Measurements from ENCODE around the gene SAMD4B.
A peak's percentile ranks its signal among the peaks of the same experiment; 100 is the strongest.
"Not testable (repeated sequence)": the region's sequence is repeated elsewhere in the genome, so short reads cannot be mapped to it uniquely, and the experiment has no call there.

Gene SAMD4B

GRCh38 chr19:39335168-39335548 lies 7.1 kb upstream of the SAMD4B start:
- H3K27ac ChIP-seq, result peak overlapping the region; percentile 13 to 85
- no peak for TF ChIP-seq CTCF (IDR thresholded peaks at IDR 0.05)
- DNase-seq (ENCODE audit: low spot score), result no peak
- peak overlapping the region; percentile 63 for H3K4me3 ChIP-seq

- Histone ChIP-seq H3K4me3 (no peak overlapping the region), H3K27ac (peak overlapping the region in 1 of 2 donors; percentile 85)
- no peak for TF ChIP-seq CTCF (IDR thresholded peaks at IDR 0.05)
- DNase-seq (ENCODE audit: low spot score), result no peak
Observed at GRCh38 chr19:39336483-39336882, 5.7 kb upstream of the SAMD4B start.

GRCh38 chr19:39339674-39340073 lies 2.5 kb upstream of the SAMD4B start:
- no peak for TF ChIP-seq CTCF (IDR thresholded peaks at IDR 0.05)
- no peak overlapping the region for H3K4me3 ChIP-seq
- no peak overlapping the region for H3K27ac ChIP-seq
- no peak for DNase-seq (ENCODE audit: low spot score)

GRCh38 chr19:39340156-39340555 lies 2.1 kb upstream of the SAMD4B start:
- H3K4me3 ChIP-seq; H3K27ac ChIP-seq; DNase-seq (ENCODE audit: low spot score): not testable (repeated sequence)

GRCh38 chr19:39341129-39341718 lies 997 bp upstream of the SAMD4B start:
- H3K27ac ChIP-seq, result peak overlapping the region; percentile 57 to 82
- peak; percentile 81 for DNase-seq (ENCODE audit: low spot score)
- no peak for TF ChIP-seq CTCF (IDR thresholded peaks at IDR 0.05)
- peak overlapping the region; percentile 81 for H3K4me3 ChIP-seq

- peak overlapping the region; percentile 79 to 99 for H3K27ac ChIP-seq
- TF ChIP-seq CTCF (IDR thresholded peaks at IDR 0.05), result no peak
- peak; percentile 80 for DNase-seq (ENCODE audit: low spot score)
- H3K4me3 ChIP-seq, result peak overlapping the region; percentile 89
Observed at GRCh38 chr19:39342647-39343305, 555 bp downstream of the SAMD4B start.

GRCh38 chr19:39345956-39346355 lies 3.7 kb downstream of the SAMD4B start:
- Histone ChIP-seq H3K27ac (no peak overlapping the region), H3K4me3 (no peak overlapping the region)
- no peak for TF ChIP-seq CTCF (IDR thresholded peaks at IDR 0.05)
- DNase-seq (ENCODE audit: low spot score), result no peak
